IPS-NIHi7 (cell line): Measurements from ENCODE around the gene GID4.
A peak's percentile ranks its signal among the peaks of the same experiment; 100 is the strongest.

Source experiments
- DNase-seq: peaks from one replicate; pipeline ENCODE4 v3.0.0; 2012; ENCODE audit warnings: mixed read lengths; ENCODE audit errors: extremely low spot score

Gene GID4

DNA sequence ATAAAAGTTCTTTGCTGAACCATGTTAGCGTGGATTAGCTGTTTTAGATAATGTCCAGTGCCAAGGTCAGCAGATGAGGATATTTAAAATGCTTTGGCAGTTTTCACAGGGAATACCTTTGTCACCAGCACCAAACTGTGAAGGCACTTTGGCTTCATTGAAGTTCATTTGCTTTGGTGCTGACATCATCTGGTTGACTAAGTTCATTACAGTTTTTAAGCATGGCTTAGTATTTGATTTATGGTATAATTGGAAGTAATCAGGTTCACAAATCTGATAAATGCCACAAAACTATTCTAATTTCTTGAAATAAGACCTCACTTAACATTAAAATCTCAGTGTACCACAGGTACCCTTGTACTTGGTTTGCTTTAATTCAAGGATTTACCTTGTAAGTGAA, 4.3 kb downstream of the GID4 start:
- no peak for DNase-seq

GRCh38 chr17:18044609-18045008, 5.4 kb downstream of the GID4 start:
- no peak for DNase-seq

DNA sequence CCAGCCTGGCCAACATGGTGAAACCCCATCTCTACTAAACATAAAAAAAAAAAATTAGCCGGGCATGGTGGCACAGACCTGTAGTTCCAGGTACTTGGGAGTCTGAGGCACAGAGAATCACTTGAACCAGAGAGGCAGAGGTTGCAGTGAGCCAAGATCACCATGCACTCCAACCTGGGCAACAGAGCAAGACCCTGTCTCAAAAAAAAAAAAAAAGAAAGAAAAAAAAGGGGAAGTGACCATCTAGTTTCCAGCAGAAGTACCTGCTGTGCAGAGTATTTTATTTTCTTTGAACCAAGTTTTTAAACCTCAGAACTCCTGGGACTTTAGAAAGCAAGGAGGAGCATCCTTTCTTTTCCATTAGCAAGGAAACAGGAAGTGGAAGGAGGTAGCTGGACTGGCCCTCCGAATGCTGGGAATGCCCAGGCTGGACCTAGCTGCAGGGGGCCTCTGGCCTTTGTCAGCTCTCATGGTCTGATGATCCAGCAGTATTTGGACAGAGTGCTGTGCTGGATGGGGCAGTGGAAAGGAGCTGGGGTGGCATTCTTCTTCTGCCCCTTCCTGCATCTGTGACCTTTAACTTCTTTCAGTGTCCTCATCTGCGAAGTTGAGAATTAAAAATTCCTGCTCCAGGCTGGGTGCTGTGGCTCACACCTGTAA, 6.6 kb downstream of the GID4 start:
- no peak for DNase-seq

GRCh38 chr17:18055597-18055996, 16.4 kb downstream of the GID4 start:
- DNase-seq: no peak

DNA sequence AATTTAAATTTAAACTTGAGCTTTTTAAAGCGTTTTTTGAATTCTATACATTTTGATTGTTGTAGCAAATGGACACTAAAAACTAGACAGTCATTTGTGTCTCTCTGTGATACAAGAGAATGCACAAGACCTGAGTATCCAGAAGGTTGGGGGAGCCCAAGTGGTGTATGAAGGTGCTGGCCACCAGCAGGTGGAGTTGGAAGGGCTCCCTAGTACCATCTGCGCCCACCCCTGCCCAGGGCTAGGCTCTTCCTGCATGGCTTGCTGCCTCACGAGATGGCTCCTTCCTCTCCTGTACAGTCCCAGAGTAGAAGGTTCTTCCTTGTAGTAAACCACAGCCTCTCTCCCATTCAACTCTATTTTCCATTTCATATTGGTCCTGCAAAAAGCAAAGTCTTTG, 17.0 kb downstream of the GID4 start:
- no peak for DNase-seq

DNA sequence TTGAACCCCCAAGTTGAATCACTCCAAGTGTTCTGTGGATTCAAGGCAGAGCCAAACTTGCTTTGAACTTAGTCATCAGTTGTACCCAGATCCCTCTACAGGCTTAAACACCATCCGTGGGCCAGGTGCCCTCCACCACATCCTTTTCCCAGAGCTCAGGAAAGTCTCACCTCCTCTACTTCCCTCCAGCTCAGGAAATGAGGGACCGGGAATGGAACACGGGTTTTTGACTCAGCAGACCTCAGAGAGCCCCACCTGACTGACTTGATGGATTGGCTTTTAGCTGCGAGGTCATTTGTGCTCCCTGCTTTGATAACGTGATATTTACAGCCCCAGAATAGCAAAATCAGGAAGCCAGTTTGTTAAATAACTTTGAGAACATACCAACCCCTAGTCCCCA, 20.1 kb downstream of the GID4 start:
- DNase-seq: no peak

DNA sequence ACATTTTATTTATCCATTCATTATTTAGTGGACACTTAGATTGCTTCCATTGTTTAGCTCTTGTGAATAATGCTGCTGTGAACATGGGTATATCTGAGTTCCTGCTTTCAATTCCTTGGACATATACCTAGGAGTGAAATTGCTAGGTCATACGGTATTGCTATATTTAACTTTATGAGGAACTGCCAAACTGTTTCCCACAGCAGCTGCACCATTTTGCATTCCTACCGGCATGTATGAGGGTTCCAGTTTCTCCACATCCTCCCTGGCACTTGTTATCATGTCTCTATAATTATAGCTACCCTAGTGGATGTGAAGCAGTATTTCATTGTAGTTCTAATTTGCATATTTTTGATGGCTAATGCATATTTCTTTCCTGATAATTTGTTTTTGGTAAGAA, 24.8 kb downstream of the GID4 start:
- DNase-seq: no peak

GRCh38 chr17:18065546-18065945, 26.3 kb downstream of the GID4 start:
- no peak for DNase-seq

DNA sequence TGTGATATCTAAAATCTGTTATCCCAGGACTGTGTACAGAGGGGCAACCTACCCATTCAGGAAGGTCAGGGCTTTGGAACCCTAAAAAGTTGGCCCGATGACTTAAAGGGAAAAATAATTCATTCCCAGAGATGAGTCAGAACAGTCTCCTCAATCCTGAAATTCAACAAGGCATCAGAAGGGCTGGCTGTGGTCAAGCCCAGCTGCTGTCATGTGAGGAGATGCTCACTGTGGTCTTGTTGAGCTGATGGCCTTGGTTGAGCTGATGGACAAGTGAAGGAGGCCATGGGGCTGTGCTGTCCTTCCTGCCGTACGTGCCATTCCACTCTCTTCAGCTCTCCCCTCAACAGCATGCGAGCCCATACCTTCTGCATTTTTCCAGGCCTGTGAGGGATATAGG, 27.7 kb downstream of the GID4 start:
- no peak for DNase-seq

GRCh38 chr17:18069101-18069500, 29.9 kb downstream of the GID4 start:
- no peak for DNase-seq

DNA sequence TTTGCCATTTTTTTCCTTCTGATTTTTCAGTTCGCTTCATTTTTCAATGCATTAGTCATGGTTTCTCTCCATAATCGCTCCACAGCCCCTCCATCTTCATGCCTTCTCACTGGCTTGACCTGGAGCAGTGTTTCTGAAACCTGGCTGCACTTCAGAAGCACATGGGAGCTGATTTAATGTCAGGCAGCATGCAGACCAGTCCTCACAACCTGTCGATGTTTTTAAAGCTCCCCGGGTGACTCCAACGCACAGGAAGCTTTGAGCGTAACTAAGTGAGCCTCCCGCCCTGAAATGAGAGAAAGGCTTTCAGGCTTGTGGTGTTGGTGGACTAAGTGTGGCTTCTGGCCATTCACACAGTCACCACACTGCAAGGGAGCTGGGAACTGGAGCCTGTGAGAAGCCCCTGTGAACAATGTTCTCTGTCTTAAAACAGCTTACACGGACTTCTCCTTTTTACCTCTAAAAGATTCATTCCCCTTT, 31.7 kb downstream of the GID4 start:
- peak; percentile 30 for DNase-seq

GRCh38 chr17:18071751-18072150, 32.5 kb downstream of the GID4 start:
- DNase-seq: no peak

DNA sequence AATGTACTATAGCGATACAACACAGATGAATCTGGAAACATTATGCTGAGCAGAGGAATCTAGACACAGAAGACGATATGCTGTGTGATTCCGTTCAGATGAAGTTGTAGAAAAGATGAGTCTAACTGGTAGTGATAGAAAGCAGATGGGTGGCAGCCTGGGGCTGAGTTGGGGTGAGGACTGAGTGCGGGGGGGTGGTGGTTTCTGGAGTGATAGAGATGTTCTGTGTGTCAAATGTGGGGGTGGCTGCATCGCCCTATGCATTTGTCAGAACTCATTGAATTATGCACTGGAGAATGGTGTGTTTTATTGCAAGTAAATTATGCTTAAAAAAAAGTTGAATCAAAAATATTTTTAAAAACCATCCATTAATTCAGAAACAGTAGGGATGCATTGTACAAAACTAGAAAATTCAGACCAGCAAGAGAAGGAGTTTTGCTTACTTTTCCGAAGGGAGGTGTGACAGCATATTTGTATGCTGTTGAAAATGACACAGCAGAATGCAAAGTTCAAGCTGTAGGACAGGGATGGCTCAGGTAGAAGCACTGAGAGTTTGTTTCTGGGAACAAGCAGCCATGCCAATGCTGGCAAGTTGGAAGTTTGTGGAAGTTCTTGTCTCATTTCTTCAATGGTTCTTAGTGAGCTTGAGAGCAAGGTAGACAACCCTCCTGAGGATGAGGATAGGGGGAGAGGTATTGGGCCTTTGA, 35.5 kb downstream of the GID4 start:
- no peak for DNase-seq

GRCh38 chr17:18076936-18077335, 37.7 kb downstream of the GID4 start:
- no peak for DNase-seq

- DNase-seq: no peak
Observed at GRCh38 chr17:18079543-18079942, 40.3 kb downstream of the GID4 start.

DNA sequence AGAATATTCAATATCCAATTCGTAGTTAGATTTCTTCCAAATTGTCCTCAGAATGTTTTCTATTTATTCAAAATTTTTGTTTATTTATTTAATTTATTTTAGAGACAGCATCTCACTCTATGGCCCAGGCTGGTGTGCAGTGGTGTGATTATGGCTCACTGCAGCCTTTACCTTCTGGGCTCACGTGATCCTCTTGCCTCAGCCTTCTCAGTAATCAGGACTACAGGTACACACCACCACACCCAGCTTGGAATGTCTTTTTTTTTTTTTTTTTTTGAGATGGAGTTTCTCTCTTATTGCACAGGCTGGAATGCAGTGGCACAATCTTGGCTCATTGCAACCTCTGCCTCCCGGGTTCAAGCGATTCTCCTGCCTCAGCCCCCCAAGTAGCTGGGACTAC, 45.0 kb downstream of the GID4 start:
- no peak for DNase-seq

DNA sequence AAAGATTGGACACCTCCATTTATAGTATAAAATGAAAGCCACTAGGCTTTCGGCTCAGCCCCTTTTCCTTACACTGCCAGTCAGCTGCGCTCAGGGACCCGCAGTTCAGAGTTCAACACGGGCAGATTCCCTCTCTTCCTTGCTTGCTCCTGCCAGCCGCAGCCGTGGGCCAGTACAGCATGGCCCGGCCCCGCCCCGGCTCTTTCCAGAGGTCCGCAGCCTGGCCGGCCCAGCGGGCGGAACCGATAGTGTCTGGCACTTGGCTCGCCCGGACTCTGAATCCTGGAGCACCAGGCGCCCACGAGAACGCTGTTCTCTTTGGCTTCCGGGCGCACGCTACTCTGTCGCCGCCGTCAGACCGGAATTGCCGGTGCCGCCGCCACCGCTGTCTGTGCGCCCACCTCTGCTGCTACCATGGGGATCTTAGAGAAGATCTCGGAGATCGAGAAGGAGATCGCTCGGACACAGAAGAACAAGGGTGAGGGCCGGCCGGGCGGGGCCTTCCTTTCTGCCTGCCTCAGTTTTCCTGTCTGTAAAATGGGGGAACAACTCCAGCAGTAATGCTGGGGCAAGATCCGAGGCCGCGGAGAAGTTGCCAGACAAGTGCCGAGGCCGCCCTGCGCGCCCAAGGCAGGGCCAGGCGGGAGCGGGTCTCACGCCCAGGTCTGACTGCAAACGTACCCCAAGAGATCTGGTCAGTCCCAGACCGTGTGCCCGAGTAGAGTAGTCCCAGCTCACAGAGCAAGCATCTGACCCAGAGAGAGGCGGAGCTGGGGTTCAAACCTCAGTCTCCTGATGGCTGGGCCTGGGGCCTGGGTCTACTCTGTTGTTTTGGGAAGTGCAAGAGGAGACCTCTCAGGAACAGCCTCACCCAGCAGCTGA, 48.6 kb downstream of the GID4 start, which contains the start of gene DRG2:
DRG2 (plus strand) TSS at position 339 of the 882 bp plus-strand sequence; CDS start at position 415, 76 bp downstream.
- DNase-seq: peak; percentile 99

- no peak for DNase-seq
Observed at GRCh38 chr17:18089613-18090012, 50.4 kb downstream of the GID4 start.

DNA sequence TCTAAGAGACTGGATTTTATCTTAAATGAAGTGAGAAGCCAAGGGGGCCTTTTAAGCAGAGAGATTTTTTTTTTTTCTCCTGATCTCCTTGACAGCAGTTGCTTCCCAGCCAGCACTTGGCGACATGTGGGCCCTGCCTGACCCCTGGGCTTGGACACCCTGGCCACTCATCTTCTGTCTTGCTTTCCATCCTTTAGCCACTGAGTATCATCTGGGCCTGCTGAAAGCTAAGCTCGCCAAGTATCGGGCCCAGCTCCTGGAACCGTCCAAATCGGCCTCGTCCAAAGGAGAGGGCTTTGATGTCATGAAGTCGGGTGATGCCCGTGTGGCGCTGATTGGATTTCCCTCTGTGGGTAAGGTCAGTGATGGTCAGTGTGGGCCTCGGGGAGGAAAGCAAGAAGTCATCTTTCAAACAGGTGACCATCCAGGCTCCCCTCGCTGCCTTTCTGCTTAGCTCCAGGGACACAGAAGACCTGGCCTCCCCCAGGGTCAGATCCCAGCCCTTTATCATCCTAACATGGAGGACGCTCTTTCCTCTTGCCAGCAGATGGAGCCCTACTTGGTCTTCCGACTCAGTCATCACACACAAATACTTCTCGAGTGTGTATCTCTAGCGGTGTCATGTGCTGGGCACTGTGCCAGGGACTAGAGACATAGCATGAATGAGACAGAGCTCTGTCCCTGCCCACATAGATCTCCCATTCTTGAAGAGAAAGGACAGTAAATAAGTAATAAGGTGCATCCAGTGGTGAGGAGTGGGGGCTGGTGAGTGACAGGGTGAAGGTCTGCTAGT, 54.6 kb downstream of the GID4 start:
- peak; percentile 67 for DNase-seq

- no peak for DNase-seq
Observed at GRCh38 chr17:18094409-18094807, 55.2 kb downstream of the GID4 start.

DNA sequence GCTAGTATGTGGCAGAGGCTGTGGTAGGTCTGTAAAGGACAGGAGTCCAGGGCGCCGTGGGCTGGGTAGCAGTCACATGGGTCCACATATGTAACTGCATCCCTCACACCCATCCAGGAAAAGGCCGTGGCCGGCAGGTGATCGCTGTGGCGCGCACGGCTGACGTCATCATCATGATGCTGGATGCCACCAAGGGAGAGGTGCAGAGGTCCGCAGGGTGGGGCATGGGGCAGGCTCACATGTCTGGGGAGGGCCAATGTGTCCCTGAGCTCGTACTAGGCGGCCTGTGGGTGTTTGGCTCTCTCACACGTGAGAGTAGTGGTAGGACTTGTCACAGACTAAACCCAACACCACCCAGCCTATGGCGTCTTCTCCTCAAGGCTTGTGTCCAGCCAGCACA, 60.3 kb downstream of the GID4 start:
- DNase-seq: no peak

GRCh38 chr17:18100616-18101015, 61.4 kb downstream of the GID4 start:
- no peak for DNase-seq
